HepG2 (cell line): ENCODE measurements around the gene CST3. TPM values are rescaled to one million over a fixed set of nuclear protein-coding genes. Genes with fewer than 3 reads are reported as not detected.

Experiments used
- CENPT ChIP-seq: sonication (generic); formaldehyde crosslinking; IDR thresholded peaks from 2 replicates; pipeline ENCODE4 v1.8.0; 2022; ENCODE audit warnings: low read depth, mild to moderate bottlenecking, moderate library complexity, missing genetic modification reagents
- EHMT2 ChIP-seq: fragments of 200-600 bp; sonication (generic); IDR thresholded peaks from 2 replicates; pipeline ENCODE4 v1.7.0; 2017; ENCODE audit warnings: antibody characterized with exemption, low read depth, low read length, borderline replicate concordance
- ETV5 ChIP-seq: IDR thresholded peaks from 2 replicates; pipeline ENCODE4 v1.6.1; 2018; ENCODE audit warnings: missing biosample characterization, missing genetic modification reagents, inconsistent platforms, borderline replicate concordance
- FOXJ3 ChIP-seq: sonication (generic); formaldehyde crosslinking; IDR thresholded peaks from 2 replicates; pipeline ENCODE4 v1.4.0; 2020; ENCODE audit warnings: missing genetic modification reagents, mild to moderate bottlenecking, borderline replicate concordance
- JUNB ChIP-seq: sonication (generic); formaldehyde crosslinking; IDR thresholded peaks from 2 replicates; pipeline ENCODE4 v1.8.0; 2022; ENCODE audit warnings: missing genetic modification reagents, mild to moderate bottlenecking, borderline replicate concordance
- MEF2D ChIP-seq: sonication (generic); formaldehyde crosslinking; IDR thresholded peaks from 2 replicates; pipeline ENCODE4 v1.5.1; 2020; ENCODE audit warnings: mild to moderate bottlenecking, missing genetic modification reagents
- POLR2A ChIP-seq, 2 experiments: IDR thresholded peaks; 2 replicates each; pipeline ENCODE4 v1.6.1; 2011; ENCODE audit warnings: low read depth in 2 of 2, low read length in 2 of 2, mild to moderate bottlenecking in 1 of 2, moderate library complexity in 1 of 2; ENCODE audit not compliant: insufficient read depth in 1 of 2
- POLR2G ChIP-seq: fragments of 200-400 bp; formaldehyde crosslinking; IDR thresholded peaks from 2 replicates; pipeline ENCODE4 v1.6.1; 2018; ENCODE audit warnings: mild to moderate bottlenecking, low read depth, low read length, moderate library complexity
- SNAI1 ChIP-seq: sonication (generic); formaldehyde crosslinking; IDR thresholded peaks from 2 replicates; pipeline ENCODE4 v1.5.0; 2020; ENCODE audit warnings: mild to moderate bottlenecking, missing genetic modification reagents, borderline replicate concordance
- TARDBP ChIP-seq: sonication (generic); formaldehyde crosslinking; IDR thresholded peaks from 2 replicates; pipeline ENCODE4 v1.8.0; 2022; ENCODE audit warnings: mild to moderate bottlenecking, missing genetic modification reagents
- ZNF124 ChIP-seq: sonication (generic); formaldehyde crosslinking; IDR thresholded peaks from 2 replicates; pipeline ENCODE4 v1.4.0; 2020; ENCODE audit warnings: missing genetic modification reagents
- ZNF451 ChIP-seq: sonication (generic); formaldehyde crosslinking; IDR thresholded peaks from 2 replicates; pipeline ENCODE4 v1.5.0; 2020; ENCODE audit warnings: mild to moderate bottlenecking, missing genetic modification reagents
- polyA plus RNA-seq, 8 experiments: library from polyadenylated mRNA; depleted of rRNA in 3 of 8; stranded (reverse) in 7 of 8; unstranded in 1 of 8; fragments of >200 nt; fragmentation: Illumina TruSeq in 4 of 8; extraction: Trizol in 4 of 8; gene quantifications; 2 replicates each; pipeline versions ENCODE4 v1.2.1 to v1.2.3, GENCODE V29; 2011 to 2016; ENCODE audit warnings: low read depth in 4 of 8, missing spikeins in 1 of 8, mixed read lengths in 1 of 8; ENCODE audit not compliant: insufficient read depth in 1 of 8
- total RNA-seq, 5 experiments: library from RNA; depleted of rRNA; stranded (reverse); fragments of >200 nt; fragmentation: Illumina TruSeq; extraction: Trizol; gene quantifications; 2 replicates each; pipeline ENCODE4 v1.2.3, GENCODE V29; 2016; ENCODE audit warnings: low read depth in 1 of 5
- TF ChIP-seq, protein P1 (sequence below): IDR thresholded peaks from 2 replicates; pipeline ENCODE4 v1.6.1; 2016; ENCODE audit warnings: missing compliant biosample characterization, missing genetic modification reagents, borderline replicate concordance
- TF ChIP-seq, protein P2 (sequence below): sonication (generic); formaldehyde crosslinking; IDR thresholded peaks from 2 replicates; pipeline ENCODE4 v1.5.1; 2020; ENCODE audit warnings: mild to moderate bottlenecking, moderate library complexity, missing genetic modification reagents
- TF ChIP-seq, protein P3 (sequence below): IDR thresholded peaks from 2 replicates; pipeline ENCODE4 v1.4.0; 2020; ENCODE audit warnings: mild to moderate bottlenecking, missing genetic modification reagents
- TF ChIP-seq, protein P4 (sequence below): sonication (generic); formaldehyde crosslinking; IDR thresholded peaks from 2 replicates; pipeline ENCODE4 v1.8.1; 2023; ENCODE audit warnings: mild to moderate bottlenecking, inconsistent platforms, moderate library complexity, missing genetic modification reagents, borderline replicate concordance

The CST3 gene
- total and polyA plus RNA-seq, 2 of the 13 experiments (the other 11 are each of a cell fraction or from before 2014, with no cell fraction given), result 690 to 1,005 TPM

DNA sequence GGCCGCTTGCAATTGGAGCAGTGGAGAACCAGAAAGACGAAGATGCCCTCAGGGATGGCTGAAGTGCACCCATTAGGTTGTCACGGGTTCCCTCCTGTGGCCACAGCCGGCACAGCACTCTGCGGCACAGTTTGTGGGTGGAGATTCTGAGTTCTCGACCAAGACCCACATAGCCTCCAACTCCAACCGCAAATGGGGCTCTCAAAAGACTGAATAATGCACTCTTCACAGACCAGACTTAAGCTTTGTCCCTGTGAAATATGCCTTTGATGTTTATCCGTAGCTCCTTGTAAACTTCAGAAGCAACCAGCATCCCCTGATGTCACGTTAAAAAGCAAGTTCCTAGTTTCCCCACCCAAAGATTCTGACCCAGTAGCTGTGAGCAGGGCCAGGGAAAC is 31.1 kb downstream of the CST3 start (continued):
- TF ChIP-seq, protein P1, sequence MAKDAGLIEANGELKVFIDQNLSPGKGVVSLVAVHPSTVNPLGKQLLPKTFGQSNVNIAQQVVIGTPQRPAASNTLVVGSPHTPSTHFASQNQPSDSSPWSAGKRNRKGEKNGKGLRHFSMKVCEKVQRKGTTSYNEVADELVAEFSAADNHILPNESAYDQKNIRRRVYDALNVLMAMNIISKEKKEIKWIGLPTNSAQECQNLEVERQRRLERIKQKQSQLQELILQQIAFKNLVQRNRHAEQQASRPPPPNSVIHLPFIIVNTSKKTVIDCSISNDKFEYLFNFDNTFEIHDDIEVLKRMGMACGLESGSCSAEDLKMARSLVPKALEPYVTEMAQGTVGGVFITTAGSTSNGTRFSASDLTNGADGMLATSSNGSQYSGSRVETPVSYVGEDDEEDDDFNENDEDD (CRISPR knock-in tag), result no peak
- TF ChIP-seq EHMT2 (no peak), FOXJ3 (CRISPR knock-in tag) (no peak), SNAI1 (CRISPR knock-in tag) (no peak), ZNF451 (CRISPR knock-in tag) (peak; percentile 89), JUNB (no peak), POLR2G (no peak), ZNF124 (no peak), CENPT (CRISPR knock-in tag) (no peak), TARDBP (CRISPR knock-in tag) (peak; percentile 21; the same call in 1 of the 2 replicates), ETV5 (no peak; the same call in 1 of the 2 replicates), POLR2A (IDR thresholded peaks at IDR 0.05; ENCODE audit: insufficient read depth in 1 of 2, low read depth in 2 of 2, low read length in 2 of 2) (no peak), MEF2D (CRISPR knock-in tag) (0 out of 2 replicates have a peak, but pooled peaks have one; percentile 65)
- TF ChIP-seq, protein P2, sequence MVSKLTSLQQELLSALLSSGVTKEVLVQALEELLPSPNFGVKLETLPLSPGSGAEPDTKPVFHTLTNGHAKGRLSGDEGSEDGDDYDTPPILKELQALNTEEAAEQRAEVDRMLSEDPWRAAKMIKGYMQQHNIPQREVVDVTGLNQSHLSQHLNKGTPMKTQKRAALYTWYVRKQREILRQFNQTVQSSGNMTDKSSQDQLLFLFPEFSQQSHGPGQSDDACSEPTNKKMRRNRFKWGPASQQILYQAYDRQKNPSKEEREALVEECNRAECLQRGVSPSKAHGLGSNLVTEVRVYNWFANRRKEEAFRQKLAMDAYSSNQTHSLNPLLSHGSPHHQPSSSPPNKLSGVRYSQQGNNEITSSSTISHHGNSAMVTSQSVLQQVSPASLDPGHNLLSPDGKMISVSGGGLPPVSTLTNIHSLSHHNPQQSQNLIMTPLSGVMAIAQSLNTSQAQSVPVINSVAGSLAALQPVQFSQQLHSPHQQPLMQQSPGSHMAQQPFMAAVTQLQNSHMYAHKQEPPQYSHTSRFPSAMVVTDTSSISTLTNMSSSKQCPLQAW (CRISPR knock-in tag), result no peak
- TF ChIP-seq, protein P3, sequence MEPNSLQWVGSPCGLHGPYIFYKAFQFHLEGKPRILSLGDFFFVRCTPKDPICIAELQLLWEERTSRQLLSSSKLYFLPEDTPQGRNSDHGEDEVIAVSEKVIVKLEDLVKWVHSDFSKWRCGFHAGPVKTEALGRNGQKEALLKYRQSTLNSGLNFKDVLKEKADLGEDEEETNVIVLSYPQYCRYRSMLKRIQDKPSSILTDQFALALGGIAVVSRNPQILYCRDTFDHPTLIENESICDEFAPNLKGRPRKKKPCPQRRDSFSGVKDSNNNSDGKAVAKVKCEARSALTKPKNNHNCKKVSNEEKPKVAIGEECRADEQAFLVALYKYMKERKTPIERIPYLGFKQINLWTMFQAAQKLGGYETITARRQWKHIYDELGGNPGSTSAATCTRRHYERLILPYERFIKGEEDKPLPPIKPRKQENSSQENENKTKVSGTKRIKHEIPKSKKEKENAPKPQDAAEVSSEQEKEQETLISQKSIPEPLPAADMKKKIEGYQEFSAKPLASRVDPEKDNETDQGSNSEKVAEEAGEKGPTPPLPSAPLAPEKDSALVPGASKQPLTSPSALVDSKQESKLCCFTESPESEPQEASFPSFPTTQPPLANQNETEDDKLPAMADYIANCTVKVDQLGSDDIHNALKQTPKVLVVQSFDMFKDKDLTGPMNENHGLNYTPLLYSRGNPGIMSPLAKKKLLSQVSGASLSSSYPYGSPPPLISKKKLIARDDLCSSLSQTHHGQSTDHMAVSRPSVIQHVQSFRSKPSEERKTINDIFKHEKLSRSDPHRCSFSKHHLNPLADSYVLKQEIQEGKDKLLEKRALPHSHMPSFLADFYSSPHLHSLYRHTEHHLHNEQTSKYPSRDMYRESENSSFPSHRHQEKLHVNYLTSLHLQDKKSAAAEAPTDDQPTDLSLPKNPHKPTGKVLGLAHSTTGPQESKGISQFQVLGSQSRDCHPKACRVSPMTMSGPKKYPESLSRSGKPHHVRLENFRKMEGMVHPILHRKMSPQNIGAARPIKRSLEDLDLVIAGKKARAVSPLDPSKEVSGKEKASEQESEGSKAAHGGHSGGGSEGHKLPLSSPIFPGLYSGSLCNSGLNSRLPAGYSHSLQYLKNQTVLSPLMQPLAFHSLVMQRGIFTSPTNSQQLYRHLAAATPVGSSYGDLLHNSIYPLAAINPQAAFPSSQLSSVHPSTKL (CRISPR knock-in tag), result peak; percentile 45; the same call in 1 of the 2 replicates
- TF ChIP-seq, protein P4, sequence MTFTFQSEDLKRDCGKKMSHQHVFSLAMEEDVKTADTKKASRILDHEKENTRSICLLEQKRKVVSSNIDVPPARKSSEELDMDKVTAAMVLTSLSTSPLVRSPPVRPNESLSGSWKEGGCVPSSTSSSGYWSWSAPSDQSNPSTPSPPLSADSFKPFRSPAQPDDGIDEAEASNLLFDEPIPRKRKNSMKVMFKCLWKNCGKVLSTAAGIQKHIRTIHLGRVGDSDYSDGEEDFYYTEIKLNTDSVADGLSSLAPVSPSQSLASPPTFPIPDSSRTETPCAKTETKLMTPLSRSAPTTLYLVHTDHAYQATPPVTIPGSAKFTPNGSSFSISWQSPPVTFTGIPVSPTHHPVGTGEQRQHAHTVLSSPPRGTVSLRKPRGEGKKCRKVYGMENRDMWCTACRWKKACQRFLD, result peak; percentile 53; the same call in 1 of the 2 replicates
